ENCODE measurements around the gene AIP. TPM values are rescaled to one million over a fixed set of nuclear protein-coding genes. Genes with fewer than 3 reads are reported as not detected.

Gene AIP
- total and polyA plus RNA-seq, 7 donors = 25.3 to 71.5 (median 42.7) TPM

GRCh38 chr11:67441731-67442351, 41.0 kb upstream of the AIP start:
- no peak for ATAC-seq
- peak overlapping the region; percentile 86 for H3K27ac ChIP-seq
- H3K4me3 ChIP-seq = peak overlapping the region; percentile 73
- H3K4me1 ChIP-seq = peaks cover 8% of the 10 kb centered on the region
- peaks cover 0 to 42% of the 10 kb centered on the region in 2 donors for H3K36me3 ChIP-seq (ENCODE audit: insufficient read depth in 1 of 2, low read depth in 1 of 2)
- intact Hi-C loops (cut with DNase I) = no loop called here
- H3K9me3 ChIP-seq = no peaks in the 10 kb centered on the region
- no peaks in the 10 kb centered on the region for H3K27me3 ChIP-seq (ENCODE audit: insufficient read depth in 3 of 3, low read length in 2 of 3)
- WGBS, 3 donors = 83 to 90% (median 84%) methylated on average over 28 of the region's 28 CpGs
- DNase-seq = no peak
- no peak for TF ChIP-seq CTCF (IDR thresholded peaks at IDR 0.05)

- H3K4me3 ChIP-seq = peak overlapping the region; percentile 73
- H3K36me3 ChIP-seq (ENCODE audit: insufficient read depth in 1 of 2, low read depth in 1 of 2) = peaks cover 0 to 35% of the 10 kb centered on the region in 2 donors
- TF ChIP-seq CTCF (IDR thresholded peaks at IDR 0.05) = no peak
- peaks cover 8% of the 10 kb centered on the region for H3K4me1 ChIP-seq
- DNase-seq = no peak
- intact Hi-C loops (cut with DNase I) = no loop called here
- peak overlapping the region; percentile 86 for H3K27ac ChIP-seq
- peak in 1 of 4 donors; percentile 12 for ATAC-seq
- no peaks in the 10 kb centered on the region for H3K27me3 ChIP-seq (ENCODE audit: insufficient read depth in 3 of 3, low read length in 2 of 3)
- WGBS, 3 donors = 36 to 48% (median 39%) methylated on average over 29 to 45 of the region's 45 CpGs
- no peaks in the 10 kb centered on the region for H3K9me3 ChIP-seq
These were observed 40.1 kb upstream of the AIP start for GRCh38 chr11:67442504-67443404.

- no peak for DNase-seq
- WGBS, 3 donors = 79 to 87% (median 85%) methylated on average over 5 of the region's 5 CpGs
- intact Hi-C loops (cut with DNase I) = no loop called here
- Histone ChIP-seq H3K9me3 (no peaks in the 10 kb centered on the region), H3K27me3 (ENCODE audit: insufficient read depth in 3 of 3, low read length in 2 of 3) (no peaks in the 10 kb centered on the region), H3K36me3 (ENCODE audit: insufficient read depth in 1 of 2, low read depth in 1 of 2) (peaks cover 0 to 17% of the 10 kb centered on the region in 2 donors), H3K4me3 (no peak overlapping the region), H3K27ac (no peak overlapping the region), H3K4me1 (peaks cover 8% of the 10 kb centered on the region)
- TF ChIP-seq CTCF (IDR thresholded peaks at IDR 0.05) = no peak
- no peak for ATAC-seq
These were observed 37.3 kb upstream of the AIP start for GRCh38 chr11:67445515-67445914.

- DNase-seq (no peak), ATAC-seq (no peak)
- no peak for TF ChIP-seq CTCF (IDR thresholded peaks at IDR 0.05)
- intact Hi-C loops (cut with DNase I) = no loop called here
- H3K4me1 ChIP-seq = peaks cover 3% of the 10 kb centered on the region
- WGBS, 3 donors = 89 to 93% (median 89%) methylated on average over 7 of the region's 7 CpGs
- no peak overlapping the region for H3K27ac ChIP-seq
- H3K9me3 ChIP-seq = no peaks in the 10 kb centered on the region
- no peaks in the 10 kb centered on the region for H3K27me3 ChIP-seq (ENCODE audit: insufficient read depth in 3 of 3, low read length in 2 of 3)
- no peak overlapping the region for H3K4me3 ChIP-seq
- no peaks in the 10 kb centered on the region for H3K36me3 ChIP-seq (ENCODE audit: insufficient read depth in 1 of 2, low read depth in 1 of 2)
These were observed 34.6 kb upstream of the AIP start for GRCh38 chr11:67448220-67448609.
